Embryonic facial prominence (tissue), 1 donor: ENCODE data around the gene FTH1.

Experiments used
- DNase-seq: peaks from one replicate; pipeline ENCODE4 v3.0.0-alpha.2; 2016; ENCODE audit errors: extremely low spot score

Gene FTH1

DNA sequence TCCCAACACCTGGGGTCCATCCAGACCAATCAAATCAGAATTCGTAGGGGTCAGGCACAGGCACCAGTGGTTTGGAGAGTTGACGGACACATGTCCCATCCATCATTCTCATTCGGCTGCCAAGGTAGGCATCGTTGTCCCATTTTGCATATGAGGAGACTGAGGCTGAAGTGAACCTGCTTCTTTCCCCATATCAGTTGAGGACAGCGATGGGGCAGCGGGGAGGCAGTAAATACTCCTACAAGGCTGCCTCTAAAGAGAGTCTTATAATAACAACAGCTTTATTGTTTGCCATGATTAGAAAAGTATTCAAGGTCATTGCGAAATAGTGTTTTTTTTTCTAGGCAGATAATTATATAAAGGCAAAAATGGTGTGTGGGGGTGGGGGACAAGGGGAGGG is 18.9 kb downstream of the FTH1 start:
- DNase-seq: no peak

DNA sequence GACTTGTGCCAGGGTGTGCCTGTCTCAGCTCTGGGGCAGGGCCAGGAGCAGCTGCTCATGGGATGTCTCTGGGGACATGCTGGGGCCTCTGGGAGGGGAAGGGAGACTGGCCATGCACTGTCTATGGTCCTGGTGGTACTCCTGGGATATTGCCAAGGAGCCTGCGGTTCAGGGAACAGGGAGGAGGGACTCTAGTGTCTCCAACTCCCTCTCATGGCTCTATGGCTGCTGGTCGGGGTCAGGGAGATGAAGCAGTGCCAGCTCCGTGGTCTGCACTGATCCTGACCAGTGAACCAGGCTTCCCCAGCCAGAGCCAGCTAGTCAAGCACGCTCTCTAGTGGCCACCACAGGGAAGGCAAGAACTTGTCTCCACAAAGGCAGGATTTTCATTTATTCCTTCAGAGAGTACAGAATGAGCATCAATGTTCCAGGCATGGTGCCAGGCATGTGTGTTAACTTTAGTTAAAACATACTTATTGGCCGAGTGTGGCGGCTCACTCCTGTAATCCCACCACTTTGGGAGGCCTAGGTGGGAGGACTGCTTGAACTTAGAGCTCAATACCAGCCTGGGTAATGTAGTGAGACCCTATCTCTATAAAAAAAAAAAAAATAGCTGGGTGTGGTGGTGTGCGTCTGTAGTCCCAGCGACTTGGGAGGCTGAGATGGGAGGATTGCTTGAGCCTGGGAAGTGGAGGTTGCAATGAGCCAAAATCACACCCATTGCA is 19.8 kb downstream of the FTH1 start:
- peak; percentile 75 for DNase-seq

DNA sequence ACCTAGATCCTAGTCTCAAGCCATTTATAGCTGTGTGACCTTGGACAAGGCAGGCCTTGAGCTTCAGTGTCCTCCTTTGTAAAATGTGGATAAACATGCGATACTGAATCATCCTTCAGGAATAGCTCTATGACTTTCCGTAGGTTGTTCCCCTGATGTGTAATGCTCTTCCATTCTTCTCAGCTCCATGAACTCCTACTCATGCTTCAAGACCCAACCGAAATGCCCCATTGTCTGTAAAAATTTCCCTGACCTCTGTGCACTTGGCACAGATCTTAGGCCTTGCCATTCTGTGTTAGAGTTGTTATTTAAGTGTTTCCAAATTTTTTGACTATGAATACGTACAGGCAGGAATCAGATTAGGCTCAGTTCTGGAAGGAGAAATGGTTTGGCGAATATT is 20.5 kb downstream of the FTH1 start:
- DNase-seq: no peak

DNA sequence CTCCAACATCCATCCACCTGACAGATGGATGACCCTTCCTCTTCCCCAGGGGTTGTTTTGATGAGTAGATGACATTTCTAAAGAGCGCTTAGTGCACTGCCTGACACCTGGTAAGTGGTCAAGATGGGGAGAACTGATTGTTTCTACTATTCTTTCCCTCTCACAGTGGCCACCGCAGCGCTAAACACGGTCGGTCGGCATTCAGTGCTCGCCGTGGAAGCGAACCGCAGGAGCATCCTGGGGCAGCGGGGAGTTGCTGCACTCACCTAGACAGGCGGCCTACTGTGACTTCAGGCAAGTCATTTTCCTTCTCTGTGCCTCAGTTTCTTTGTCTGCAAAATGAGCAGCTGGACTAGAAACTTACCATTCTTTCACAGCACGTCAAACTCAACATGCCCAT is 22.2 kb downstream of the FTH1 start:
- DNase-seq: no peak

DNA sequence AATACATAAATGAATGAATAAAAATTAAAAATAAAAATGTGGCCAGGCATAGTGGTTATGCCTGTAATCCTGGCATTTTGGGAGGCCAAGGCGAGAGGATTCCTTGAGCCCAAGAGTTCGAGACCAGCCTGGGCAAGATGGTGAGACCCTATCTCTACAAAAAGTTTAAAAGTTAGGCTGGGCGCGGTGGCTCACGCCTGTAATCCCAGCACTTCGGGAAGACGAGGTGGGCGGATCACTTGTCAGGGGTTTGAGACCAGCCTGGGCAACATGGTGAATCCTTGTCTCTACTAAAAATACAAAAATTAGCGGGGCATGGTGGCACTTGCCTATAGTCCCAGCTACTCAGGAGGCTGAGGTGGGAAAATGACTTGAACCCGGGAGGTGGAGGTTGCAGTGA is 27.0 kb downstream of the FTH1 start:
- DNase-seq: no peak

DNA sequence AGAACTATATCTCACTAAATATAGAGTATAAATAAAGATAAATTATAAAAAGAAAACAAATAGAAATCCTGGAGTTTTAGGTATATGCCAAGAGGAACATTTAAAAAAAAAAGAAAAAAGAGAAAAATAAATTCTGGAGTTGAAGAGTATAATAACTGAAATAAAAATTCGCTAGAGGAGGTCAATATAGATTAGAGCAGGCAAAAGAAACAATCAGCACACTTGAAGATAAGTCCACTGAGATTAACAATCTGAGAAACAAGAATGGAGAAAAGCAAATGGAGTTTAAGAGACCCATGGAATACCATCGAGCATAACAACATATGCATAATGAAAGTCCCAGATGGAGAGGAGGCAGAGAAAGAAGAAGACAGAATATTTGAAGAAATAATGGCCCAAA is 31.6 kb downstream of the FTH1 start:
- DNase-seq: no peak

DNA sequence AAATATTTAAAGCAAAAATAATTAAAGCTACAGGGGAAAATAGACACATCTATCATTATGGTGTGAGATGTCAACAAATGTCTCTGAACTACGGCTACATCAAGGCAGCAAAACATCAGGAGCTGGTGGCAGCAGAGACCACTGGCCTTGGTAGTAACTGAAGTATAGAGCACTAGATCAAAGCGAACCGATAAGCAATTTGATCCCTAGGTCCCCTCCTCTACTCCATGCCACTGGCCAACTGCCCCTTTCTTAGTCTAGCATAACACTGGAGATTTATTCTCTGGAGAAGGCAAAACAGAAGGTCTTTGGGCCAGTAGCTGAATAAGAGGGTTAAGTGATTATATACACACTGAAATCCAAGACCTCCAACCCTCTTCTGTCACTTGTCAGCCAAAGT is 36.5 kb downstream of the FTH1 start:
- no peak for DNase-seq

DNA sequence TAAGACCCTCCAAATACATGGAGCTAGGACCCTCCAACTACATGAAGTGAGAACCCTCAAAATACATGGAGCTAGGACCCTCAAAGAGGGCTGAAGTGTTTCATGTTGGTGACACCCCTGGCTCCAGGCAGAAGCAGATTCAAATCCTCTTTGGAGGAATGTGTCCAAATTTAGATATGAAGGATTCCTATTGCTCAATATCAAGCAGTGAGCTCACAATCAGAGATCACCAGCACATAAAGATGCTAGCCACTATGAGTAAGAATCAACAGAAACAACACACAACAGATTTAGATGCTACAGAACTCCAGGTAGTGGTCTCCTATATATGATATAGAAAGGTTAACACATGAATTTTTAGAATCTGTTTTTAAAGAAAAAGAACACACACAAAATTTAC is 38.8 kb downstream of the FTH1 start:
- no peak for DNase-seq

DNA sequence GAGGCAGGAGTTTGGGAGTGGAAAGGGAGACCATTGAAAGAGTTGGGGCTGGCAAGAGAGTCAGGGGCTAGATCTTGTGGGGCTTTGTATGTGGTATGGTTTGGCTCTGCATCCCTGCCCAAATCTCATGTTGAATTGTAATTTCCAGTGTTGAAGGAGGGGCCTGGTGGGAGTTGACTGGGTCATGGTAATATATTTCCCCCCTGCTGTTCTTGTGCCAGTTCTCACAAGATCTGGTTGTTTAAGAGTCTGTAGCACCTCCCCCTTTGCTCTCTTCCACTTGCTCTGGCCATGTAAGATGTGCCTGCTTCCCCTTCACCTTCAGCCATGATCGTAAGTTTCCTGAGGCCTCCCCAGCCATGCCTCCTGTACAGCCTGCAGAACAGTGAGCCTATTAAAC is 39.9 kb downstream of the FTH1 start:
- no peak for DNase-seq

DNA sequence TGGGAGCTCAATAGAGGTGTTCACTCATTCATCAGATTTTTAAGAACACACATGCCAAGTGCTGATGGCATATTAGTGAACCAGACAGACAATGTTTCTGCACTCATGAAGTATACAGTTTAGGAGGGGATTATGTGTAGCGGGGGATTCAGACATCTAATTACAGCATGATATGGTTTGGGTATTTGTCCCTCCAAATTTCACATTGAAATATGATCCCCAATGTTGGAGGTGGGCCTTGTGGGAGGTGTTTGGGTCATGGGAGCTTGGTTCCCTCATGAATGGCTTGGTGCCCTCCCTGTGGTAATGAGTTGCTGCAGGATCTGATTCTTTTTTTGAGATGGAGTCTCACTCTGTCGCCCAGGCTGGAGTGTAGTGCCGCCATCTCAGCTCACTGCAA is 41.2 kb downstream of the FTH1 start:
- DNase-seq: no peak

DNA sequence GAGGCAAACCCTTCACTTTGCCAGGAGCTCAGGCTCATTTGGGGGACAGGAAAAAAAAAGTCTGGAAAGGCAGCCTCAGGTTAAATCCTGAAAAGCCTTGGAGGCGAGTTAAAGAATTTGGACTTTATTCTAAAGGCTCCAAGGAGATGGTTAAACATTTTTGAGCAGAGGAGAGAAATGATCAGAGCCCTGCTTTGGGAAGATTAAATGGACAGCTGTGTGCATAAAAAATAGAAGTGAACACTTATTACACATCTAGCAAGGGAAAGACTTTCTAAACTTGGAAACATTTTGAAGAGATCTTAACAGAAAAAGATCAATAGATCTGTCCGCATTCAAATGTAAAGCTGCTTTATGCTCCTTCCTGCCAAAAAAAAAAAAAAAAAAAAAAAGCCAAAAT is 41.7 kb downstream of the FTH1 start:
- DNase-seq: no peak

DNA sequence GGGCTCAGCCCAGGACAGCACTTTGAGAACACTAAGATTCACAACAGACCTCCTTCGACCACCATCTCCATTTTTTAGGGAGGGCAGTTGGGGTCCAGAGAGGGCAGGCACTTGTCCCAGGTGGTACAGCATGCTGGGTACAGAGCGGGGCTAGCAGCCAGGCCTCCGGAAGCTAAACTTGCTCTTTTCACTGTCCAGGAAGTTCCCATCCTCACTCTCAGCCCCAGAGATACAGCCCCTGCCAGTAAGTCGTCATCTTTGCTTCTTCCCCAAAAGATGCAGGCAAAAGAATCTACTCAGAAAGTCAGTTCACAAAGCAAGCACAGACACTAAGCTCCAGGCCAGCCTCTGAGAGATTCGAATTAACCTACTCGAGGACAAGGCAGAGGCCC is 43.4 kb downstream of the FTH1 start:
- no peak for DNase-seq

DNA sequence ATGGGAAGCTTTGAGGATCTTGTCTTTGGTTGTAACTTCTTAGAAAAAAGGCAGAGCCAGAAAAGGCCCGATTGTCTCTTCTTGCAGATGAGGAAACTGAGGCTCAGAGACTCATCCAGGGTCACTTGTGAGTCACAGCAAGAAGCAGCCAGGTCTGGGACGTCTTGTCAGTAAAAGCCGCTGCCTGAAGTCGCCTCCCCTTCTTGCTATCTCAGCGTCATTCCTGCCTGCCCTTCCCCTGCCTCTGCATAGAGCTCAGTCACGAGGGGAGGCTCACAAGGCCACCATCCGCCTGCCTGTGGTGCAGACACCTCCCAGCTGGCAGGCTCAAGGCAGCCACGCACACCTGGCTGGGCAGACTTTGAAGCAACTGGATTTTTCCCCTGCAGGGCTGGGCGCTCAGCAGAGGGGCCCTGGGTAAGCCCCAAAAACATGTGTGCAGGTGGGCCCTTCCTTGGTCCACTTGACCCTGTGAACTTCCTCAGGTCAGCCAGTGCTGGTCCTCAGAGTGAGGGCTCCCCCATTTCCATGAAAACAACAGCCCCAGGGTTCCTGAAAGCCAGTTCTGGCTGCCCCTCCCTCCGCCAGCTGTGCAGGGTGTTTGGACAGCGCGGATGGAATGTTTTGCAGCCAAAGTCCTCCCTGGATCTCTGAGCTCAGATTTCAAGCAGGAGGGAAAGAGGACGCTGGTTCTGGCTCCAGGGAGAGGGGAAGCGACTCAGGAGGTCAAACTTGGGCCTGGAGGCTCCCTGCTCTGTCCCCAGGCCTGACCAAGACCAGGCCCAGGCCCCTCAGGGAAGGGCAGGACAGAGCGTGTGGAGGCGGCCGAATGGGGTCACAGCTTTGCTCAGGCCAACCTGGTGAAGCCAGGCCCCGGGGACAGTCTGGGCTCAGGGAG is 44.0 kb downstream of the FTH1 start:
- peak; percentile 38 for DNase-seq

DNA sequence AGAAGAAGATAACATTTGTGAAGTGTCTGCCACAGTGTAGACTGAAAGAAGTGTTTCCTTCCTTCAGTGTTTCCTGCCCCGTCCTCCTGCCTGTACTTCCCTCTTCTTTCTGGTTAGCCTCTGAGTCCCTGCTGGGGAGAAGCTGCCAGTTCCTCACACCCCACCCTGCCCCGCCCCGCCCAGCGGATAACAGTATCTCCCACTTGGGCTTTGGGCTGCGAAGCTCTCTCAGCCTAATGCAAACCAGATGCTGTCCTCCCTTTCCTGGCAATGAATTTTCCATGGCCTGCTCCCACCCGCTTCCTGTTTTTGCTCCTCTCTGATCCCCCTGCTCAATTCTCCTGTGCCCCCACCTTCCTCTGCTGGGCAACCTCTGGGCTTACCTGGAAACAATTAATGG is 44.9 kb downstream of the FTH1 start:
- DNase-seq: peak; percentile 88

DNA sequence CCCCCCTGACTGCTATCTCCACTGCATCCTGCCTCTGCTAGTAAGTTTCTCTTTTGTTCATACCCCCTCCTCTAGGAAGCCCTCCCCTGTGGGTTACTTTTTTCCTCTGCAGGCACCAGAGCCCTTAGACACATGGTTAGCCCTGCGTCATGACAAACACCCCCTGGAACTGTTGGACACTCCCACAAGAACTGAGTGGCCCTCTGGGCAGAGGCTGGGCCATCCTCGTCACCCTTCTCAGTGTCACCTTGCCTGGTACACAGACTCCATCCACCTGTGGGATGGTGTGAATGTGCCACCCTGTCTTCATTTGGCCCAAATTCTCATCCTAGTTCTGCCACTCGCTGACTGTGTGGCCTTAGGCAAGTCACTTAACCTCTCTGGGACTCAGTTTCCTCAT is 46.0 kb downstream of the FTH1 start:
- no peak for DNase-seq

DNA sequence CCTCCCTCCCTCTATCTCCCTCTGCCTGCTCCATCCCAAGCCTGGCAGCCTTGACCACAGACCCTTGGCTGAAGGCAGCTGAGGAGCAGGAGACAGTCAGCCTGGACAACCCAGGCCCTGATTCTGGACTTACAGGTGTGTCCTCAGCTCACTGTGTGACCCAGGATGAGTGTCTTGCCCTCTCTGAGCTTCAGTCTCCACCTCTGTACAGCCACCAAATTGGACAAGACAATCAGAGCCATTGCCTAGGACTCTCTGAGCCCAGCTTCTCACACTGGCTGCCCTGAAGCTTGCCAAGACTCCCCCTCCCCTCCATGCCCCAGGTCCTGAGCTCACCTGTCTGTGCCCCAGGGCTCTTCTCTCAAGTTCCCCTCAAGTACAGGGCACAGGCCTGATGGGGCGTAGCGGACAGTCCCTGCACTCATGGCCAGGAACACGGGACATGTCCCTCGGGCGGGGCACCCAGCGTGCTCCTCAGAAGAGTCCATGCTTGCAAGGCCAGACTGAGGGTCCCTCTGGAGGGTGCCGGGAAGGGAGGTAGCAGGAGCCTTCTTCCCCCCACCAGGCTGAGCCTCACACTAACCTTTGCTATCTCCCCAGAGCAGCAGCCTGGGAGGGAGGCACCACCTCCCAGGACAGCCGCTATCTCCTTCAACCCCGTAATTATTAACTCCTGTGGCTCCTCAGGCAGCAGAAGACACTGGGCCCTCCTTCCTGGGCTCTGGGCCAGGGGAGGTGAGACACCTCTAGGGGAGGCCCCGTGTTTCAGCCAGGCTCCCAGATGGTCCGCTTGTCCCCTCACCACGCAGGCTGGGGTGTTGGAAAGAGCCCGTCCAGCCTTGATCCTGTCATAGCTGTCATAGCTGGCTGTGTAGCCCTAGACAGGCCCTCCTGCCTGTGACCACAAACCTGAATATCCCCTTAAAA is 47.5 kb downstream of the FTH1 start:
- no peak for DNase-seq

DNA sequence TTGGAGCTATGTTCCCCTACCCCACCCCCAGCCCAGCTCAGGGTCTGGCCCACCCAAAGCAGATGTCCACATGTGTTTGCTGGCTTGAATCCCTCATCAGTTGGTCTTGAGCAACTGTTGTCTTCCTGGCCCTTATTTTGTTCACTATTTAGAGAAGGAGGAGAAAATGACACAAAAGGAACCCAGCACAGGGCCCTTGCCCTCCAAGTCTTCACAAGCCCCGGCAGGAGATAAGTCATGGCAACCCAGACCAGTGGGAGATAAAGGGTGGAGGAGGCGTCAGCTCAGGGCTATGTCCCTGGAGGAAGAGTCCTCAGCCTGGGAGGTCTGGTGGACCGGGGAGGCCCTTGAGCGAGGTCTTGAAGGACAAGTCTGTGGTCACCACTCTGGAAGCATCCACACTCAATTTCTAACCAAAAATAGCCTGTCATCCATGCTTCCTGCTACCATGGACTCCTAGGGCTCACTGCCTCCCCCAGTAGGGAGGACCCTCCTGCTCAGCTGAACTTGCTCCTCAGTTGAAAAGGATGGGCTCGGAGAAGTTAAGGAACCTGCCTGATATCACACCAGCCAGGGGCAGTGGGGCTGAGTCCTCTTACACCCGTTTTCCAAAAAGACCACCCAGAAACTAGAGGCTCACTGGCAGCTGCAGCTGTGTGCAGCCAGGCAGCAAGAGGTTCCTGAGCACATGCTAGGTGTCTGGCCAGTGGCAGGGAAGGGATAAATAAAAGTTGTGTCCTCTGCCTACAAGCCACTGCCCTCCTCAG is 48.3 kb downstream of the FTH1 start:
- no peak for DNase-seq

DNA sequence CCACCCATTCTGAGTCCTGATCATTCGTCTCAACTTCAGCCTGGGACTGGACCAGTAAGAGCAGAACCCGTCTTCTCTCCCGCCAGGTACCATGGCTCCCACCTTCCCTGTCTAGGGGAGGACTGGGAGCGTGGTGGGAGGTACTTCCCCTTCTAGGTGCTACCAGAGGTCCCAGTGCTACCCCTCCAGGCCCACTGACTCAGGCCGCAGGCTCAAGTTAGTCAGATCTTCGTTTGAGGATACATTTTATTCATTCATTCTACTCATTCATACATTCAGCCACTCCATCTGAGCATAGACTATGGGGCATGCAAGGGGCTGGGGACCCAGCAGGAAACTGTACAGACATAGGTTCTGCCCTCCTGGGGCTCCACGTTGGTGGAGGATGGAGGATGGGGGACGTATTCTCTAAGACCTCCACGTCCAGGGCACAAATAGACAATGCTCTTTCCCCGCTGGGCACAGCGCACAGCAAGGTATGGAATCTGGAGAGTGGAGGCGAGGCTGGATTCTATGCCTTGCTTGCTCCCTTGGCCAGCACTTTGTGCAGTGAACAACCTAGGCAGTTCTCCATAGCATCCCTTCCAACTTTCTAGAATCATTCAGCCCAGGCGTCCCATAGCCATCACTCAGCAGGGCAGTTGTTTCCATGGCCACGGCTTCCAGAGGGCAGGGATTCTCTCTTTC is 49.0 kb downstream of the FTH1 start:
- no peak for DNase-seq

DNA sequence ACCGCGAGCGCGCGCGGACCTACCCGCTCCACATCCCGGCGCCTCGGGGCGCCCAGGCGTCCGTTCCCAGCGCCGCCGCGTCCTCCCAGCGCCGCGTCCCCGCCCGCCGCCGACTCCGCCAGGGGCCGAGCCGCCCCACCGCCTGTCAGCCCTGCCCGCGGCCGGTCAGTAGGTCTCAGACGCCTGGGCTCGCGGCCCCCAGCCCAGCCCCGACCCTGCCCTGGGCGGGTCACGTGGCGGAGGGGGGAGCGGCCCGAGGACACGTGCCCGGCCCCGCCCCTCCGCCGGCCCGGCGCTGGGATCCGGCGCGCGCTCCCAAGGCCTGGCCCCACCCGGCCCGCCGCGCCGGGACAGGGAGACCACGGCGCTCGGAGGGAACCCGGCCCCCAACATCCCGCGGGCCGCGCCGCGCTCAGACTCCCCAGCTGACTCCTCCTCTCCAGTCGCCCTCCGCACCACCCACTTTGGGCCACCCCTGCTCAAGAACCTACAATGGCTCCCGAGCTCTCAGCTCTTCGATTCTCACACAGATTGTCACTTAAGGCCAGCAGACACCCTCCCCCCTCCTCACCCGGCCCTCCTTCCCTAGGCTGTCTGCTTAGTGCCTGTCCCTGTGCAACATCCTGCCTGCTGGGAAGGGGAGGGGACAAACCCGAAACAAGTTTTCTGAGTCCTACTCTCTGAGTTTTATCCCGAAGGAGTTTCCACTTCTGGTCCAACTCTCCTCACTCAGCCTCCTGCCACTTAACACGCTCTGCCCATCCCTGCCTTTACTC is 49.9 kb downstream of the FTH1 start, which contains the start of gene RAB3IL1:
Gene RAB3IL1, minus strand, starts transcription at position 233 of the 776 bp plus-strand sequence. Its CDS starts 199 bp downstream, at position 34.
- no peak for DNase-seq
